SU-DHL-6 (cell line): ENCODE data around the gene SORCS2.

Experiments
- CTCF ChIP-seq: fragments of 200-600 bp; sonication (generic); IDR thresholded peaks from one replicate; pipeline ENCODE4 v1.5.1; 2017; ENCODE audit warnings: antibody characterized with exemption, mild to moderate bottlenecking, low read length, moderate library complexity; ENCODE audit not compliant: insufficient read depth, poor library complexity, severe bottlenecking
- EZH2phosphoT487 ChIP-seq: fragments of 200-600 bp; sonication (generic), shearing (Covaris generic); conservative IDR thresholded peaks from 2 replicates; pipeline ENCODE4 v1.6.1; 2018; ENCODE audit warnings: mild to moderate bottlenecking, antibody characterized with exemption, low read length, moderate library complexity, mixed read lengths

DNA sequence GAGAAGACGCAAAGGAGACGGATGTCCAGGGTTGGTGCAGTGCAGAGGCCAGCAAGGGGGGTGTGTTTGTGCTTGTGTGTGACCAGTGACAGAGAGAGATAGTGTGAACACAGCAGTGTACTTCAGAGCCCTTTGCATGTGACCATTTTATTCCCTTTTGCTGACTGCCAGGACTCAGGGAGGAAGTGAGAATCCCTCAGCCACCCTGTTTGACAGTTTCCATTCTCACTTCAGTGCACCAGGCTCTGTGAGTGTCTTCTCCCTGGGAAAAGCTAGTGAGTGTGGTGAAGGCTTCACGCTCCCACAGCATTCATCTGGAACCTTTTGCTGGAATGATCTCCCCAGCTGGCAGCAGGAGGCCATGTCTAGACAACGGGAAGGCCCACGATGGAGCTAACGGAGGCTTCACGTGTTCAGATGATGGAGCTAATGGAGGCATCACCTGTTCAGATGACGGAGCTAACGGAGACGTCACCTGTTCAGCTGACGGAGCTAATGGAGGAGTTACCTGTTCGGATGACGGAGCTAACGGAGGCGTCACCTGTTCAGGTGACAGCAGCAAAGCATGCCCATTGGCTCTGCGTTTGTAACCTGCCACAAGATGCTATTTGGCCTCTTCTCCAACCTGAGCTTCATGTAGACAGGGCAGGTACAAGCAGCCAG, 551.9 kb downstream of the SORCS2 start:
- no peak for TF ChIP-seq CTCF
- TF ChIP-seq EZH2phosphoT487 = no peak
